Measurements from ENCODE around the gene RAN.
A peak's percentile ranks its signal among the peaks of the same experiment; 100 is the strongest.
"Not testable (repeated sequence)": the region's sequence is repeated elsewhere in the genome, so short reads cannot be mapped to it uniquely, and the experiment has no call there.

RAN gene

DNA sequence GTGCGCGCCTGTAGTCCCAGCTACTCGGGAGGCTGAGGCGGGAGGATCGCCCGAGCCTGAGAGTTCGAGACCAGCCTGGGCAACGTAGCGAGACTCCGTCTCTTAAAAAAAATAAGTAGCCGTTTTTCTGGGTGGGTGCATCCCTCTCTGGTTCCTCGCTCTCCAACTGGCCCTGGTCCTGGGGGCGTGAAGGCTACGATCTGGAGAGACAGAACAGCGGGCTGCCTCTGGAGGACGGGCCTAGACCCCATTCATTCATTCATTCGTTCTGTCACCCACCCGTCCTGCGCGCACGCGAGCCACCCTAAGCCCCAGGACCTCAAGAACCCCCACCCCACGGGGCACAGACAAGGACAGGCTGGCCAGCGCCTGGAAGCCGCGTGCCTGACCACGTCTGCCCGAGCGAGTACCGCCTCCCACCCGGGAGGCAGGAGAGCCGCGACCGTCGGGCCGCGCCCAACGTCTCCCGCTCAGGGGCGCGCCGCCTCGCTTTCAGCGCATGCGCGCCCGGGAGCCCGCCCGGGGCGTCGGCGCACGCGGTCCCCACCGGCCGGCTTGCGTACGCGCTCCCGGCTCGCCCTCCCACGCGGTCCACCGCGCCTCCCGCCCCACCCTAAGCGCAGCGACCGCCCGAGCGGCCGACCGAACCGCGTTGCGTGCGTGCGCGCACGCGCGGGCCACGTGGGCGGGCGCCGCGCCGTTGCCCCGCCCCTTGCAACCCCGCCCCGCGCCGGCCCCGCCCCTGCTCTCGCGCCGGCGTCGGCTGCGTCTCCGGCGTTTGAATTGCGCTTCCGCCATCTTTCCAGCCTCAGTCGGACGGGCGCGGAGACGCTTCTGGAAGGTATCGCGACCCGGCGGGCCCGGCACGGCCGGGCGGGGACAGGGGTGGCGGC is at the start of gene RAN:
RAN (plus strand) TSS at position 781 of the 893 bp plus-strand sequence. CDS start 528 bp downstream, outside the sequence.
- peak; percentile 91 for DNase-seq (ENCODE audit: low read depth)

- DNase-seq (ENCODE audit: low read depth), result peak; percentile 60
Observed at GRCh38 chr12:130825771-130826150, 46.1 kb upstream of the RAN start.

DNA sequence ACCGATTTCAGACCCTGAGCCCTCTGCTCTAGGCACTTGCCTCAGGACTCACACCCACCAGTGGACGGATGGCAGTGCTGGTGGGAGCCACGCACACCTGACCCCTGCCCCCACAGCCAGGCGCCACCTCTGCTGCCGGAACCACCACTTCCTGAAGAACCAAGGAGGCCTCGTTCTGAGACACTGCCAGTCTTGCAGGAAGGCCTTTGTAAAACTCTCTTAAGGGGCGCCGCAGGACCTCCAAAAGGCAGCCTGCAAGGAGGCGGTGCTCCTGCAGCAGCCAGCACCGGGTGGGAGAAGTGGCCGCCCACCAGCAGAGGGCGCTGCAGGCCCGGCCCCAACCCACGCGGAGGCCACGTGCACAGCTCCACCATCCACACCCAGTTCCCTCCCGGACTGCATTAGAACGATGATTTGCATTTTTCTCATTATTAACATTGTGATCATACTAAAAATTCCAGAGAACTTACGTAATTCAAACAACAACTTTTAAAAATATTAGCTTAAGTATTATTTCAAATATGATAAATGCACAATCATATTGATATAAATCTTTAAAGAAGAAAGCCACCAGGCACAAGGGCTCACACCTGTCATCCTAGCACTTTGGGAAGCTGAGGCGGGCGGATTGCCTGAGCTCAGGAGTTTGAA is 45.6 kb upstream of the RAN start:
- peak; percentile 86 for DNase-seq (ENCODE audit: low read depth)

DNA sequence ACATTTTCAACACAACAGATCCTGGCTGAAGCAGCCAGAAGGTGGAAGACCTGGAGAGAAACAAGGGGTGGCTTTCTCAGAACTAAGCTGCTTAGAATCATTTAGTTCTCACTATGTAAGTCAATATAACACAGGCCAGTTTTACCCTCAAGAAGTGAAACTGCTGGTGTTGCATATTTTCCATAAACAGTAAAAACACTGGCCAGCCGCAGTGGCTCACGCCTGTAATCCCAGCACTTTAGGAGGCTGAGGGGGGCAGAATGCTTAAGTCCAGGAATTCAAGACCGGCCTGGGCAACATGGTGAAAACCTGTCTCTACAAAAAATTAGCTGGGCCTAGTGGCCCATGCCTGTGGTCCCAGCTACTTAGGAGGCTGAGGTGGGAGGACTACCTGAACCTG is 44.4 kb upstream of the RAN start:
- peak; percentile 72 for DNase-seq (ENCODE audit: low read depth)

DNA sequence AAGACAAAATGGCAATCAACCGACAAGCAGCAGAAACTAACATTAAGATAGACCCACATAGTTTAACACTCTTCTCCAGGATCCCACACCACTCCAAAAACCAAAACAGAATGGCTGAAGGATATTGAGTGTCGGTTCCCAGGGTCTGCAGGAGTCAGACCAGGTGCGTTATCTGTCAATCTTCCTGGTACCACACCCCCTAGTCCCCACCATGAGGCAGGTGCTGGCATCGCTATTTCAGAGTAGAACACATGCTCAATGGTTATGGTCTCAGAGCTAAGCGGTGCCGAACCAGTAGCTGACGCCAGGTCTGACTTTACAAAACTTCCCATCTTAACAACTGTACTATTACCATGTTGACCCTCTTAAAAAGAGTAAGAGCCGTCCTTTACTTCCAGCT is 43.0 kb upstream of the RAN start:
- DNase-seq (ENCODE audit: low read depth), result no peak

DNA sequence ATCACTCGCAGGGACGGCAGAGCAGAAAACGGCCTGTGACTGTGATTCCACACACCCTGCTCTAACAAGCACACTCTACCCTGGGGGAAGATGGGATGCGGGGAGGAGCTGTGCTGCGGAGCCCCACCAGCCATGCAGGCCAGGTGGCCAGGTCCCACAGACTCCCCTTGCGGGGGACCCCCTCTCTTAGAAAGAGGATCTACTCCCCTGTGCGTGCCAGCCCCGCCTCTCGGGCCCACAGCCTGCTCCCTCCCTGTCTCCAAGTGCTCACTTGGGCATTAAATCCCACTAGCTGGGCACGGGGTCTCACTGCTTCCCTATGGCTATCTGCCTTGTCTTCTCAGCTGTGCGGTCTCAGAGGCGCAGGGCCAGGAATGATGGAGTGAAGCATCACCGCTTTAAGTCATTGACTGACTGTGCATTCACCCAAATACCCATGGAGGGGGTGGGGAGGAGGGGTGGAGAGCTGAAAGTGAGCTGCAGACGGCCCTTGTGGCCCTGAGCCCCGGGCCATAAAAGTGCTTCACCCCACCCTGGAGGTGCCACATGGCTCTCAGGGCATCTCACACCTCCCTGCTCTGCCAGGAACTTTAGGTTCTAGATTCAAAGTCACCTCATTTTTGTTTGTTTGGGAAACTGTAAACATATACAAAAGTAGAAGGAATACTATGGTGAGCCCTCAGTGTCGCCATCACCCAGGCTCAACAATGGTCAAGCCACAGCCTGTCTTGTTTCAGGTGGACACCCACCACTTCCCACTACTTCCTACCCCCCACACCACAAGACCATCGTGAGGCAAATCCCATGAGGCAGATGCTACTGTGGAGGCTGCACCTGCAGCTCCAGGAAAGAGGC is 42.2 kb upstream of the RAN start:
- no peak for DNase-seq (ENCODE audit: low read depth)

DNA sequence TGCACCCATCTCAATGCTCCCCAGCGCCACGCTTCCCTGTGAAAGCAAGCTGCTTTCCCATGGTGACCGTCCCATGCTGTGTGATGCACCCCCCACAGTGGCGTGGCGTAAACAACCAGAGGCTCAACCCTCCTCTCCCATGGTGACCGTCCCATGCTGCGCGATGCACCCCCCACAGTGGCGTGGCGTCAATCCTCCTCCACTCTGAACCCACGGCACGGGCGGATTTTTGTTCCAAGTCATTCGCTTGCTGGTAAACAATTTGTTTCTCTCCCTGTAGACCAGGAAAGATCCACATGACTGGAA is 41.7 kb upstream of the RAN start:
- no peak for DNase-seq (ENCODE audit: low read depth)

- DNase-seq (ENCODE audit: low read depth), result no peak
Observed at GRCh38 chr12:130831246-130831645, 40.6 kb upstream of the RAN start.

GRCh38 chr12:130831876-130832405 is 39.9 kb upstream of the RAN start:
- DNase-seq (ENCODE audit: low read depth), result no peak

DNA sequence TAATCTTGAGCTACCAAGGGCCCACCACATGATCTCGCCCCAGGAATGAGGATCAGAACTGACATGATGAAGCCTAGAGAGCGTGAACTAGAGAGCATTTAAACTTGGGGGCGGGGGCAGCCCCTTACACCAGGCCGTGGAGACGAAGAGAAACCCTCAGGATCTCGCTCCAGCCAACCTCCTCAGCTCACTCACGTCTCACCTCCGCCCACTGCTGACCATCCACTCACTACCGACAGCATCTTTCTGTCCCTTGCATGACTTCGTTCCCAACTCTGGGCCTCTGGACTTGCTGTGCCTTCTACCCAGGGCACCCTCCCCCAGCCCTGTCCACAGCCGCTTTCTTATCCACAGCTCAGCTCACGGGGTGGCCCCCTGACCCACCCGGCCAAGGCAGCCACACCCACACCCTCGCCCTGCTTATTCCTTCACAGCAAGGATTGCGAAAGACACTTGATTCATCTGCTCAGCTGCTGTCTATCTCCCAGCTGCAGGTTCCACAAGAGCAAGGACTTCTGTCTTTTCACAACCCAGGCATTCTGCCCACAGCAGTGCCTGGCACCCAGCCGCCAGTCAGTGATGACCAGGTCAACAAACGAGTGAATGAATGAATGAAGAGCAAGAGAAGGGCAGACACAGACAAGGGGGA is 39.2 kb upstream of the RAN start:
- peak; percentile 90 for DNase-seq (ENCODE audit: low read depth)

DNA sequence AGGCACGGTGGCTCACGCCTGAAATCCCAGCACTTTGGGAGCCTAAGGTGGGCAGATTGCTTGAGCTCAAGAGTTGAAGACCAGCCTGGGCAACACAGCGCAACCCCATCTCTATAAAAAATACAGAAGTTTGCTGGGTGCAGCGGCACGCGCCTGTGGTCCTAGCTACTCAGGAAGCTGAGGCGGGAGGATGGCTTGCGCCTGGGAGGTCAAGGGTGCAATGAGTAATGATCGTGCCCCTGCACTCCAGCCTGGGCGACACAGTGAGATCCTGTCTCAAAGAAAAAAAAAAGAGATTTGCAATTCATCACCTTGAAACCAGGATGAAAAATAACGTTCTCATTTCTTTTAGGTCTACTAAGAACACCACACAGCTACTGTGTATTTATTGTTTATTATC is 36.9 kb upstream of the RAN start:
- DNase-seq (ENCODE audit: low read depth), result no peak

- no peak for DNase-seq (ENCODE audit: low read depth)
Observed at GRCh38 chr12:130835436-130835835, 36.4 kb upstream of the RAN start.

GRCh38 chr12:130838284-130838950 is 33.4 kb upstream of the RAN start:
- DNase-seq (ENCODE audit: low read depth), result peak; percentile 36

DNA sequence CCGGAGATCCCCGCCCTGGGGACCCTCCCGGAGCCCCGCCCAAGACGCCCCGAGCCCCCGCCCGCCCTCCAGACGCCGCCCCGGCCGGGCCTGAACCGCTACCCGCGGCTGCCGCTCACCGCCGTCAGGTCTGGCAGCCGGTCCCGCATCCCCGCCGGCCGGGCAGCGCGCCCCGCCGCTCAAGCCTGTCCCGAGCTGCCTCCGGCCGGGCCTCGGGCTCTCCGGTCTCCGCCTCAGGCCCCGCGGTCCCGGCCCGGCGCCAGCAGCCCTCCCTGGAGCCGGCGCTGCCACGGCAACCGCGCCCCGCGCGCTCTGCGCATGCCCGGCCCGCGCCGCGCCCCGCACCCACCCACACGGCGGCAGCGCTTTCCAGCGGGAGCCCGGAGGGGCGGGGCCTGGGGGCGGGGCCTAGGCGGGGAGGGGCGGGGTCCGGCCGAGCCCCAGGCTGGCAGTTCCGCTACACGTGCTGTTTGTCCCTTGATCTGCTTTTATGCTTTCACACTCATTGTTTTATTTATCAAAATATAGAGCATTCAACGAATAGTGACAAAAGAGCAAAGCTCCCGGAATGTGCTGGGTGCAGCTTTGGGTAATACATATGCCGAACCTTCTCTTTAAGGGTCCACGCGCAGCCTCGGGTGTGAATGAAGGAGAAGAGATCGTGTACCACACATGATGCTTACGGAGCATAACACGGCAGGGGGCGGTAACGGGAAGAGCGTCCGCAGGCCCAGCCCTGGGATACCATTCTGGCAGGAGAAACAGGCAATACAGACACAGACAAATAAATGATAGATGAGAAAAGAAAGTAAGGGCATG is 32.7 kb upstream of the RAN start, which contains the start of gene STX2:
STX2 (minus strand) TSS at position 300 of the 819 bp plus-strand sequence; CDS start at position 149, 151 bp downstream.
- peak; percentile 84 for DNase-seq (ENCODE audit: low read depth)

DNA sequence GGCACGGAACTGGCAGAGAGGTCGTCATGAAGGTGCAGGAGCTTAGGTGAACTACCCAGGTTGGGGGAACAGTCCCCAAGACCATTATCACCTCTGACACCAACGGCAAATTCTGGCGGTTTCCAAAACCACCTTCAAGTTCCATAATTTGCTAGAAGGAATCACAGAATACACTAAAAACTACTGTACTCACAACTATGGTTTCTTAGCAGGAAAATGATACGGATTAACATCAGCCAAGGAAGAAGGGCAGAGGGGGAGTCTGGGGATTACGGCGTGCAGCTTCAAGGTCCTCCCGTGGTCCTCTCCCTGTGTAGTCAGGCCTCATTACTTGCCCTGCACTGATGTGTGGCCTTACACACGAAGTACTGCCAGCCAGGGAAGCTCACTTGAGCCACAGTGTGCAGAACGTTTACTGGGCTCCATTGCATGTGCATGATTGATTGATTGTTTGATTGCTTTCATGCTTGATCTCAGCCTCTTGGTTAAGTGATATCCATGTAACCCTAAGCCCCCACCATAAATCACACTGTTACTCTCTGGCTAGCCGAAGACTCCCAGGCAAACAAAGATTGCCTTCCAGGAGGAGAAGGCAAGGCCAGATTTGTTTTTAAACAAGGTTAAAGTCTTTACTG is 32.0 kb upstream of the RAN start:
- DNase-seq (ENCODE audit: low read depth), result no peak

DNA sequence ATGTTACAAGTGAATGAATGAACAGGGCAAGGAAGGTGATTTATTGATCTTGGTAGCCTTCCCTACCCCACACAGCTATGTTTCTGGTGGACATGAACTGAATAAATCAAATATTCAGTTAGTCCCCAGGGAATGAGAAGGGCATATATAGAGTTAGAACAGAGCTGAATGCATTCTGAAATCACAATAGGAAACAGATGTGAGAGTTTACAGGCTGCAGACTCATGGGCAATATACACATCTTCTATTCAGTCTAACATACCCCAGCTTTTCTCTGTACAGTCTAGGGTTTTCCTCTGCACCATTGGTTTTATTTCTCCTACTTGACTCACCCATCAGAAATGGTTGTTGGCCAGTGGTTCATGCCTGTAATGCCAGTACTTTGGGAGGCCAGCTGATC is 25.5 kb upstream of the RAN start:
- peak; percentile 29 for DNase-seq (ENCODE audit: low read depth)

DNA sequence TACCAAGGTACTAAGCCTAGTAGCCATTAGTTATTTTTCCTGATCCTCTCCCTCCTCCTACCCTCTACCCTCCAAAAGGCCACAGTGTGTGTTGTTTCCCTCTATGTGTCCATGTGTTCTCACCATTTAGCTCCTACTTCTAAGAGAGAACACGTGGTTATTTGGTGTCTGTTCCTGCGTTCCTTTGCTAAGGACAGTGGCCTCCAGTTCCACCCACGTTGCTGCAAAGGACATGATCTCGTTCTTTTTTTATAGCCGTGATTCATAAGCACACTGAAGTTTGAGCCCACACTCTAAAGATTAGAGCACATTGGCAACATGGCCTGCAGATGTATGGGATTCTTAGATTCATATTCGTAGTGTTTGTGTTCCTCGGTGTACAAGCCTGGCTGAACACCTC is 24.8 kb upstream of the RAN start:
- peak; percentile 45 for DNase-seq (ENCODE audit: low read depth)

DNA sequence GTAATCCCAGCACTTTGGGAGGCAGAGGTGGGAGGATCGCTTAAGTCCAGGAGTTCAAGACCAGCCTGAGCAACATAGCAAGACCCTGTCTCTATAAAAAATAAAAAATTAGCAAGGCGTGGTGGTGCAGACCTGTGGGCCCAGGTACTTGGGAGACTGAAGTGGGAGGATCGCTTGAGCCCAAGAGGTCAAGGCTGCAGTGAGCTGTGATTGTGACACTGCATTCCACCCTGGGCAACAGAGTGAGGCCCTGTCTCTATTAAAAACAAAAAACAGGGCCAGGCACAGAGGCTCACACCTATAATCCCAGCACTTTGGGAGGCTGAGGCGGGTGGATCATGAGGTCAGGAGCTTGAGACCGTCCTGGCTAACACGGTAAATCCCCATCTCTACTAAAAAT is 23.8 kb upstream of the RAN start:
- DNase-seq (ENCODE audit: low read depth), result not testable (repeated sequence)

DNA sequence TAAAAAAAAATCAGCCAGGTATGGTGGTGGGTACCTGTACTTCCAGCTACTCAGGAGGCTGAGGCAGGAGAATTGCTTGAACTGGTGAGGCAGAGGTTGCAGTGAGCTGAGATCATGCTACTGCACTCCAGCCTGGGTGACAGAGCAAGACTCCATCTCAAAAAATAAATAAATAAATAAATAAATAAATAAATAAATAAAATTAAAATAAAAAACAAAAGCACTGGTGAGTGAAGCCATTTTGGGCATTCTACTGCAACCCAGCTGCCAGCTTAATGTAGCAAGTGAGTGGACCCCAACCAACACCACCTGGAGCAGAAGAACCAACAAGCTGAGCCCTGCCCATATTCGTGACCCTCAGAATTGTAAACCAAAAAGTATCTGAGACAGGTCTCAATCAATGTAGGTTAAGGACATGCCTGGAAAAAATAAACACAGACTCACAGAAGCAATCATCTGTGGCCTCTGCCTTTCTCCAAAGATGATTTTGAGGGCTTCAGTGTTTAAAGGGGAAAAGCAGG is 23.0 kb upstream of the RAN start:
- DNase-seq (ENCODE audit: low read depth), result not testable (repeated sequence)
